A549 (cell line): ENCODE data around the gene CDT1. TPM values are rescaled to one million over a fixed set of nuclear protein-coding genes. Genes with fewer than 3 reads are reported as not detected.

ENCODE experiments used
- ATAC-seq, 2 experiments: fragments of 200-7000 bp in 1 of 2; fragments of >200 bp in 1 of 2; cut with Nextera tagmentation in 1 of 2; cut with Tn5 transposase in 1 of 2; 3 replicates each; pipeline versions ENCODE4 v1.8.0 to v1.9.1; 2018 to 2020; ENCODE audit warnings: mild to moderate bottlenecking in 1 of 2, moderate library complexity in 1 of 2
- CTCF ChIA-PET: fragments of 300-600 bp; sonication (Branson Sonifier 250); formaldehyde crosslinking; extraction: SDS; loops from one replicate; lab custom pipeline; 2021; ENCODE audit warnings: antibody characterized with exemption, inconsistent platforms; lab: Yijun Ruan, JAX
- POLR2A ChIA-PET: fragments of 350-600 bp; formaldehyde crosslinking; extraction: SDS; loops from one replicate; lab custom pipeline; 2021; ENCODE audit warnings: antibody characterized with exemption, inconsistent platforms; lab: Yijun Ruan, JAX
- DNase-seq, 2 experiments: peaks; one replicate each; pipeline versions ENCODE4 v3.0.0 to v3.0.0-alpha.2; 2011 to 2016; ENCODE audit warnings: low read depth in 1 of 2, low spot score in 1 of 2
- FAIRE-seq: peaks from 2 replicates; lab custom pipeline; 2011; peaks lifted over from hg19 to GRCh38; lab: Jason Lieb, UNC
- H3K27ac ChIP-seq, 2 experiments: fragments of >200 bp; sonication (Bioruptor Twin); formaldehyde crosslinking; 3 replicates each; pipeline ENCODE4 v1.5.1; 2016 to 2017
- H3K4me1 ChIP-seq: fragments of >200 bp; sonication (Bioruptor Twin); formaldehyde crosslinking; 3 replicates; pipeline ENCODE4 v1.6.1; 2016
- H3K4me2 ChIP-seq: fragments of >200 bp; sonication (Bioruptor Twin); formaldehyde crosslinking; 3 replicates; pipeline ENCODE4 v1.6.1; 2016
- H3K4me3 ChIP-seq: fragments of >200 bp; sonication (Bioruptor Twin); formaldehyde crosslinking; 3 replicates; pipeline ENCODE4 v1.5.1; 2016
- H3K9me3 ChIP-seq: fragments of >200 bp; sonication (Bioruptor Twin); formaldehyde crosslinking; 3 replicates; pipeline ENCODE4 v1.6.1; 2016
- BHLHE40 ChIP-seq: IDR thresholded peaks from 2 replicates; pipeline ENCODE4 v1.6.1; 2012; ENCODE audit warnings: low read depth, low read length, inconsistent platforms
- CBX2 ChIP-seq: fragments of 200-600 bp; sonication (generic); IDR thresholded peaks from 2 replicates; pipeline ENCODE4 v1.6.1; 2016; ENCODE audit warnings: low read depth, mild to moderate bottlenecking, borderline replicate concordance
- CBX8 ChIP-seq: fragments of 200-600 bp; sonication (generic); IDR thresholded peaks from 2 replicates; pipeline ENCODE4 v1.6.1; 2016
- EHF ChIP-seq: fragments of 250-450 bp; sonication (Bioruptor Pico); IDR thresholded peaks from 2 replicates; pipeline ENCODE4 v1.5.0; 2020; ENCODE audit warnings: mild to moderate bottlenecking
- EP300 ChIP-seq, 2 experiments: fragments of >200 bp; sonication (Bioruptor Twin); formaldehyde crosslinking; IDR thresholded peaks; 2 replicates in 1 of 2; 3 replicates in 1 of 2; pipeline ENCODE4 v1.6.1; 2016 to 2017
- ESRRA ChIP-seq: fragments of 150-350 bp; IDR thresholded peaks from 2 replicates; pipeline ENCODE4 v1.6.1; 2014; ENCODE audit warnings: mild to moderate bottlenecking, low read length, borderline replicate concordance
- FOSB ChIP-seq: fragments of 250-450 bp; sonication (Bioruptor Pico); IDR thresholded peaks from 2 replicates; pipeline ENCODE4 v1.5.0; 2020; ENCODE audit warnings: mild to moderate bottlenecking, moderate library complexity
- HDAC2 ChIP-seq: fragments of 200-600 bp; sonication (generic); IDR thresholded peaks from 2 replicates; pipeline ENCODE4 v1.6.1; 2016
- HEYL ChIP-seq: fragments of 250-450 bp; sonication (Bioruptor Pico); IDR thresholded peaks from 2 replicates; pipeline ENCODE4 v1.8.0; 2021; ENCODE audit warnings: mild to moderate bottlenecking, moderate library complexity
- HOXA7 ChIP-seq: fragments of 250-450 bp; sonication (Bioruptor Pico); IDR thresholded peaks from 2 replicates; pipeline ENCODE4 v1.5.0; 2020; ENCODE audit warnings: mild to moderate bottlenecking, moderate library complexity
- HOXB13 ChIP-seq: fragments of 250-450 bp; sonication (Bioruptor Pico); IDR thresholded peaks from 2 replicates; pipeline ENCODE4 v1.5.0; 2020; ENCODE audit warnings: low read depth, mild to moderate bottlenecking, moderate library complexity
- HOXB5 ChIP-seq: fragments of 250-450 bp; sonication (Bioruptor Pico); IDR thresholded peaks from 2 replicates; pipeline ENCODE4 v1.5.0; 2020; ENCODE audit warnings: mild to moderate bottlenecking, moderate library complexity
- JUN ChIP-seq, 2 experiments: fragments of >200 bp; sonication (Bioruptor Twin); formaldehyde crosslinking; IDR thresholded peaks; 2 replicates in 1 of 2; 3 replicates in 1 of 2; pipeline ENCODE4 v1.6.1; 2016 to 2017
- JUNB ChIP-seq: fragments of >200 bp; sonication (Bioruptor Twin); formaldehyde crosslinking; IDR thresholded peaks from 2 replicates; pipeline ENCODE4 v1.6.1; 2016
- KDM5A ChIP-seq: fragments of 200-600 bp; sonication (generic); IDR thresholded peaks from 2 replicates; pipeline ENCODE4 v1.6.1; 2016; ENCODE audit warnings: antibody characterized with exemption, mild to moderate bottlenecking
- MAZ ChIP-seq: fragments of 150-350 bp; IDR thresholded peaks from 2 replicates; pipeline ENCODE4 v1.6.1; 2014; ENCODE audit warnings: antibody characterized with exemption, low read depth, low read length, borderline replicate concordance
- MYC ChIP-seq: IDR thresholded peaks from 2 replicates; pipeline ENCODE4 v1.6.1; 2012; ENCODE audit warnings: mild to moderate bottlenecking, inconsistent platforms, low read length, improper control_type of control experiment, borderline replicate concordance
- NFE2L2 ChIP-seq: fragments of 150-350 bp; conservative IDR thresholded peaks from 2 replicates; pipeline ENCODE4 v1.6.1; 2014; ENCODE audit warnings: low read length
- PHF8 ChIP-seq: fragments of 200-600 bp; sonication (generic); IDR thresholded peaks from 2 replicates; pipeline ENCODE4 v1.6.1; 2016; ENCODE audit warnings: low read depth, mild to moderate bottlenecking, antibody characterized with exemption, moderate library complexity, borderline replicate concordance
- RARB ChIP-seq: fragments of 250-450 bp; sonication (Bioruptor Pico); IDR thresholded peaks from 2 replicates; pipeline ENCODE4 v1.8.0; 2021; ENCODE audit warnings: mild to moderate bottlenecking, moderate library complexity
- RFX5 ChIP-seq: fragments of 450-650 bp; IDR thresholded peaks from 2 replicates; pipeline ENCODE4 v1.7.1; 2014; ENCODE audit warnings: antibody characterized with exemption, mild to moderate bottlenecking, moderate library complexity
- ZC3H11A ChIP-seq: fragments of 450-650 bp; IDR thresholded peaks from 2 replicates; pipeline ENCODE4 v1.6.1; 2014; ENCODE audit warnings: antibody characterized with exemption, mild to moderate bottlenecking
- ZFP36 ChIP-seq: fragments of 450-650 bp; IDR thresholded peaks from 2 replicates; pipeline ENCODE4 v1.6.1; 2014; ENCODE audit warnings: borderline replicate concordance; ENCODE audit not compliant: partially characterized antibody
- ZNF302 ChIP-seq: fragments of 250-450 bp; sonication (Bioruptor Pico); IDR thresholded peaks from 2 replicates; pipeline ENCODE4 v1.9.0; 2021; ENCODE audit warnings: inconsistent platforms, mild to moderate bottlenecking, moderate library complexity
- WGBS: methylation state at CpG from one replicate; pipeline ENCODE4 v1.1.6; 2017; ENCODE audit errors: missing lambda C conversion rate; 5-methylcytosine and 5-hydroxymethylcytosine counted together
- polyA plus RNA-seq, 4 experiments: library from polyadenylated mRNA; depleted of rRNA in 3 of 4; stranded (reverse); fragments of >200 nt; fragmentation: RNase III in 1 of 4; extraction: RNeasy Plus Mini Kit Qiagen cat#74134 plus additional on column Dnase treatment in 1 of 4; gene quantifications; 2 replicates in 3 of 4; 3 replicates in 1 of 4; pipeline ENCODE4 v1.2.3, GENCODE V29; 2011 to 2017
- TF ChIP-seq, protein P1 (sequence below): fragments of >200 bp; sonication (Bioruptor Twin); formaldehyde crosslinking; IDR thresholded peaks from 3 replicates; pipeline ENCODE4 v1.6.1; 2016
- TF ChIP-seq, protein P2 (sequence below): fragments of >200 bp; sonication (Bioruptor Twin); formaldehyde crosslinking; IDR thresholded peaks from 3 replicates; pipeline ENCODE4 v1.5.1; 2016
- TF ChIP-seq, protein P3 (sequence below): IDR thresholded peaks from 2 replicates; pipeline ENCODE4 v1.6.1; 2012
- TF ChIP-seq, protein P4 (sequence below): IDR thresholded peaks from 2 replicates; pipeline ENCODE4 v1.6.1; 2012; ENCODE audit warnings: low read depth, borderline replicate concordance
- TF ChIP-seq, protein P5 (sequence below): fragments of 150-350 bp; IDR thresholded peaks from 2 replicates; pipeline ENCODE4 v1.6.1; 2014; ENCODE audit warnings: low read depth, mild to moderate bottlenecking, low read length
- TF ChIP-seq, protein P6 (sequence below): fragments of >200 bp; sonication (Bioruptor Twin); formaldehyde crosslinking; IDR thresholded peaks from 2 replicates; pipeline ENCODE4 v1.6.1; 2016
- TF ChIP-seq, protein P7 (sequence below): fragments of 250-450 bp; sonication (Bioruptor Pico); IDR thresholded peaks from 2 replicates; pipeline ENCODE4 v1.5.0; 2020; ENCODE audit warnings: low read depth, mild to moderate bottlenecking, moderate library complexity

Gene CDT1
- polyA plus RNA-seq, 2 of the 4 experiments (the other 2 are of a cell fraction): 3.8 to 16.0 TPM

DNA sequence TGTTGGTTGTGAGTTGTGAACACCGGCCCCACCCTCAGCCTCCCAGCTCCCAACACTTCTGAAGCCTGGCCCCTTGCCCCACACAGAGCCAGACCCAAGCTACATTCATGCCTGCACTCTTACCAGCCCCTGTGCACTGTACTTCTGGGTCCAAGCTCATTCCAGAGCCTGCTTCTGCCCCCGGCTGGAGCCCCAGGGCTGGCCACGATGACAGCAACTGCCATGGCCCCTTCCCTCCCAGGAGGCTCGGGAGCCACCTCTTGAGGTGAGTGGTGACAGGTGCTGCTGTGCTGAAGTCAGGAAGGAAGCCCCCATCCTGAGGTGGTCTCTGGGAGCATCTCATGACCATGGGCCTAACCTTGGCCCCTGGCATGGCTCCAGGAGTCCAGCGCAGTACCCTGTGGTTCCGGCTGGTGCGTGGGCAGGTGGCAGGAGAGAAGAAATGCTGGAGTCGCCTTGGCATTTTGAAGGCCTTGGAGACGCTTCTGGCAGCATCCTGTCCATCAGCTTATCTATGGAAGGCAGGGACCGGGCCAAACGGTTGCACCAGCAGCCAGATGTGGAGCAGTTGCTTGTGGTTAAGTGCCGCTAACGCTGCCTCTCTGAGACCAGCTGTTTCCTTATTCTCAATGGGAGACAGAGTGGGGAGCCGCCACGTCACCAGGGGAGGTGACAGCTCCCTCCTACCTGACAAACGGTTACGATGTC lies 3.9 kb upstream of the CDT1 start:
- FAIRE-seq: no peak

DNA sequence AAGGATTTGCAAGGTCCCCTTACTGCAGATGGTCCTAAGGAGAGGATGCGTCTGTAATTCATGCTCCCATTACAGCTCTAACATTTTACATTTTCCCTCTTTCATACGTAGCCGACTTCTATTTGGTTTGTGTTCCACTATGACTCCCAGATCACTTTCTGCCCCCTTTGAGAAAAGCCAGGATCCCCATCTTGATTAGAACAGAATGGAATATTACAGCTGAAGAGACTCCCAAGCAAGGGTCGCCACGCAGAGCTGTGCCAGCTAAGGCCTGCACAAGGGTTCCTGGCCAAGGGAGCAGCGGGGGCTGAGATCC lies 3.4 kb upstream of the CDT1 start:
- Histone ChIP-seq H3K4me1 (peaks cover 12% of the 10 kb centered on the region), H3K9me3 (no peaks in the 10 kb centered on the region), H3K4me3 (no peak overlapping the region), H3K27ac (no peak overlapping the region), H3K4me2 (no peak overlapping the region)
- ChIA-PET CTCF (interaction anchor here (0.7 to 6.2 kb wide), 8 partner anchors 10 to 367 kb away, joined by 3 to 41 read pairs (median 4); partner anchors contain the start of gene PIEZO1), POLR2A (interaction anchor here (1.0 to 1.7 kb wide), 2 partner anchors 10 to 16 kb away, joined by 3 to 6 read pairs; no protein-coding TSS in a partner anchor)
- 89% methylated on average over 6 of the region's 6 CpGs for WGBS
- FAIRE-seq (no peak), ATAC-seq (no peak), DNase-seq (no peak)
- TF ChIP-seq EHF (no peak), ESRRA (no peak), MYC (no peak), MAZ (no peak), EP300 (IDR thresholded peaks at IDR 0.05) (no peak), NFE2L2 (no peak), HOXB5 (no peak), RFX5 (no peak), HOXA7 (CRISPR knock-in tag) (no peak), RARB (no peak), BHLHE40 (no peak), JUN (IDR thresholded peaks at IDR 0.05) (no peak), CBX2 (no peak), FOSB (CRISPR knock-in tag) (no peak)
- TF ChIP-seq, protein P1, sequence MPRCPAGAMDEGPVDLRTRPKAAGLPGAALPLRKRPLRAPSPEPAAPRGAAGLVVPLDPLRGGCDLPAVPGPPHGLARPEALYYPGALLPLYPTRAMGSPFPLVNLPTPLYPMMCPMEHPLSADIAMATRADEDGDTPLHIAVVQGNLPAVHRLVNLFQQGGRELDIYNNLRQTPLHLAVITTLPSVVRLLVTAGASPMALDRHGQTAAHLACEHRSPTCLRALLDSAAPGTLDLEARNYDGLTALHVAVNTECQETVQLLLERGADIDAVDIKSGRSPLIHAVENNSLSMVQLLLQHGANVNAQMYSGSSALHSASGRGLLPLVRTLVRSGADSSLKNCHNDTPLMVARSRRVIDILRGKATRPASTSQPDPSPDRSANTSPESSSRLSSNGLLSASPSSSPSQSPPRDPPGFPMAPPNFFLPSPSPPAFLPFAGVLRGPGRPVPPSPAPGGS: no peak
- TF ChIP-seq, protein P2, sequence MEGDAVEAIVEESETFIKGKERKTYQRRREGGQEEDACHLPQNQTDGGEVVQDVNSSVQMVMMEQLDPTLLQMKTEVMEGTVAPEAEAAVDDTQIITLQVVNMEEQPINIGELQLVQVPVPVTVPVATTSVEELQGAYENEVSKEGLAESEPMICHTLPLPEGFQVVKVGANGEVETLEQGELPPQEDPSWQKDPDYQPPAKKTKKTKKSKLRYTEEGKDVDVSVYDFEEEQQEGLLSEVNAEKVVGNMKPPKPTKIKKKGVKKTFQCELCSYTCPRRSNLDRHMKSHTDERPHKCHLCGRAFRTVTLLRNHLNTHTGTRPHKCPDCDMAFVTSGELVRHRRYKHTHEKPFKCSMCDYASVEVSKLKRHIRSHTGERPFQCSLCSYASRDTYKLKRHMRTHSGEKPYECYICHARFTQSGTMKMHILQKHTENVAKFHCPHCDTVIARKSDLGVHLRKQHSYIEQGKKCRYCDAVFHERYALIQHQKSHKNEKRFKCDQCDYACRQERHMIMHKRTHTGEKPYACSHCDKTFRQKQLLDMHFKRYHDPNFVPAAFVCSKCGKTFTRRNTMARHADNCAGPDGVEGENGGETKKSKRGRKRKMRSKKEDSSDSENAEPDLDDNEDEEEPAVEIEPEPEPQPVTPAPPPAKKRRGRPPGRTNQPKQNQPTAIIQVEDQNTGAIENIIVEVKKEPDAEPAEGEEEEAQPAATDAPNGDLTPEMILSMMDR: no peak
- TF ChIP-seq, protein P3, sequence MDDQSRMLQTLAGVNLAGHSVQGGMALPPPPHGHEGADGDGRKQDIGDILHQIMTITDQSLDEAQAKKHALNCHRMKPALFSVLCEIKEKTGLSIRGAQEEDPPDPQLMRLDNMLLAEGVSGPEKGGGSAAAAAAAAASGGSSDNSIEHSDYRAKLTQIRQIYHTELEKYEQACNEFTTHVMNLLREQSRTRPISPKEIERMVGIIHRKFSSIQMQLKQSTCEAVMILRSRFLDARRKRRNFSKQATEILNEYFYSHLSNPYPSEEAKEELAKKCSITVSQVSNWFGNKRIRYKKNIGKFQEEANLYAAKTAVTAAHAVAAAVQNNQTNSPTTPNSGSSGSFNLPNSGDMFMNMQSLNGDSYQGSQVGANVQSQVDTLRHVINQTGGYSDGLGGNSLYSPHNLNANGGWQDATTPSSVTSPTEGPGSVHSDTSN: no peak
- TF ChIP-seq, protein P4, sequence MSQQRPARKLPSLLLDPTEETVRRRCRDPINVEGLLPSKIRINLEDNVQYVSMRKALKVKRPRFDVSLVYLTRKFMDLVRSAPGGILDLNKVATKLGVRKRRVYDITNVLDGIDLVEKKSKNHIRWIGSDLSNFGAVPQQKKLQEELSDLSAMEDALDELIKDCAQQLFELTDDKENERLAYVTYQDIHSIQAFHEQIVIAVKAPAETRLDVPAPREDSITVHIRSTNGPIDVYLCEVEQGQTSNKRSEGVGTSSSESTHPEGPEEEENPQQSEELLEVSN: no peak

More for the DNA sequence above, 3.9 kb upstream of the CDT1 start:
- no peak for ATAC-seq
- Histone ChIP-seq H3K4me3 (no peak overlapping the region), H3K9me3 (no peaks in the 10 kb centered on the region), H3K4me2 (no peak overlapping the region), H3K27ac (no peak overlapping the region), H3K4me1 (peaks cover 7% of the 10 kb centered on the region; the same call in 2 of the 3 replicates)
- TF ChIP-seq, protein P5, sequence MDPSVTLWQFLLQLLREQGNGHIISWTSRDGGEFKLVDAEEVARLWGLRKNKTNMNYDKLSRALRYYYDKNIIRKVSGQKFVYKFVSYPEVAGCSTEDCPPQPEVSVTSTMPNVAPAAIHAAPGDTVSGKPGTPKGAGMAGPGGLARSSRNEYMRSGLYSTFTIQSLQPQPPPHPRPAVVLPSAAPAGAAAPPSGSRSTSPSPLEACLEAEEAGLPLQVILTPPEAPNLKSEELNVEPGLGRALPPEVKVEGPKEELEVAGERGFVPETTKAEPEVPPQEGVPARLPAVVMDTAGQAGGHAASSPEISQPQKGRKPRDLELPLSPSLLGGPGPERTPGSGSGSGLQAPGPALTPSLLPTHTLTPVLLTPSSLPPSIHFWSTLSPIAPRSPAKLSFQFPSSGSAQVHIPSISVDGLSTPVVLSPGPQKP: no peak
- TF ChIP-seq RFX5 (no peak), PHF8 (no peak), RARB (no peak), HEYL (CRISPR knock-in tag) (no peak), ZFP36 (no peak), ZNF302 (no peak), ZC3H11A (no peak), JUNB (no peak), HOXA7 (CRISPR knock-in tag) (no peak), KDM5A (no peak), CBX8 (no peak), EHF (no peak), BHLHE40 (no peak), HDAC2 (no peak), HOXB13 (CRISPR knock-in tag) (no peak)
- TF ChIP-seq, protein P6, sequence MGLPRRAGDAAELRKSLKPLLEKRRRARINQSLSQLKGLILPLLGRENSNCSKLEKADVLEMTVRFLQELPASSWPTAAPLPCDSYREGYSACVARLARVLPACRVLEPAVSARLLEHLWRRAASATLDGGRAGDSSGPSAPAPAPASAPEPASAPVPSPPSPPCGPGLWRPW: no peak
- TF ChIP-seq, protein P7, sequence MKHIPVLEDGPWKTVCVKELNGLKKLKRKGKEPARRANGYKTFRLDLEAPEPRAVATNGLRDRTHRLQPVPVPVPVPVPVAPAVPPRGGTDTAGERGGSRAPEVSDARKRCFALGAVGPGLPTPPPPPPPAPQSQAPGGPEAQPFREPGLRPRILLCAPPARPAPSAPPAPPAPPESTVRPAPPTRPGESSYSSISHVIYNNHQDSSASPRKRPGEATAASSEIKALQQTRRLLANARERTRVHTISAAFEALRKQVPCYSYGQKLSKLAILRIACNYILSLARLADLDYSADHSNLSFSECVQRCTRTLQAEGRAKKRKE: no peak
- TF ChIP-seq, protein P4: no peak
- CTCF ChIA-PET: interaction anchor here (1.0 to 6.2 kb wide), 7 partner anchors 13 to 367 kb away, joined by 3 to 41 read pairs (median 5); partner anchors contain the start of gene PIEZO1
- 94% methylated on average over 13 of the region's 17 CpGs for WGBS
- no peak for DNase-seq
- POLR2A ChIA-PET: interaction anchor here (1.0 to 1.7 kb wide), 2 partner anchors 10 to 15 kb away, joined by 3 to 6 read pairs; no protein-coding TSS in a partner anchor
